HEK293 (cell line): ENCODE measurements around the gene PALM2AKAP2.

Source experiments
- CTCF ChIA-PET: fragments of 350-600 bp; formaldehyde crosslinking; extraction: SDS; loops from one replicate; lab custom pipeline; 2021; ENCODE audit warnings: antibody characterized with exemption; lab: Yijun Ruan, JAX
- POLR2A ChIA-PET: fragments of 300-600 bp; formaldehyde crosslinking; extraction: SDS; loops from one replicate; lab custom pipeline; 2020; ENCODE audit warnings: antibody characterized with exemption, inconsistent platforms; lab: Yijun Ruan, JAX
- H3K27ac ChIP-seq: fragments of 200-500 bp; sonication (Bioruptor generic); 2 replicates; pipeline ENCODE4 v1.5.1; 2014; ENCODE audit warnings: low read depth, low read length, control low read depth, inconsistent platforms; ENCODE audit errors: extremely low read depth
- H3K36me3 ChIP-seq, 2 experiments: fragments of 200-500 bp in 1 of 2; sonication (Bioruptor generic) in 1 of 2; 1 replicate in 1 of 2; 2 replicates in 1 of 2; pipeline ENCODE4 v1.5.1; 2014 to 2017; ENCODE audit warnings: inconsistent platforms in 2 of 2, low read length in 2 of 2; ENCODE audit not compliant: control insufficient read depth in 2 of 2, insufficient read depth in 1 of 2
- H3K4me1 ChIP-seq: fragments of 200-500 bp; sonication (Bioruptor generic); 2 replicates; pipeline ENCODE4 v1.5.1; 2014; ENCODE audit warnings: mild to moderate bottlenecking, low read length, inconsistent platforms; ENCODE audit not compliant: control insufficient read depth, insufficient read depth
- H3K4me3 ChIP-seq: 2 replicates; pipeline ENCODE4 v1.5.1; 2011; ENCODE audit warnings: low read depth, mild to moderate bottlenecking, control low read depth, low read length, moderate library complexity
- H3K9me3 ChIP-seq: fragments of 200-500 bp; sonication (Bioruptor generic); 2 replicates; pipeline ENCODE4 v1.5.1; 2014; ENCODE audit warnings: low read depth, low read length, inconsistent platforms; ENCODE audit not compliant: control insufficient read depth, insufficient read depth
- BCL11B ChIP-seq: fragments of 450-650 bp; formaldehyde crosslinking; IDR thresholded peaks from 2 replicates; pipeline ENCODE4 v1.5.1; 2016; ENCODE audit warnings: low read depth, missing biosample characterization, missing genetic modification characterization
- ELK4 ChIP-seq: IDR thresholded peaks from 2 replicates; pipeline ENCODE4 v1.6.1; 2011; ENCODE audit warnings: mild to moderate bottlenecking, low read depth, low read length, borderline replicate concordance
- GFI1B ChIP-seq: fragments of 450-650 bp; formaldehyde crosslinking; IDR thresholded peaks from 2 replicates; pipeline ENCODE4 v1.5.1; 2016; ENCODE audit warnings: missing biosample characterization, missing genetic modification characterization
- GLIS2 ChIP-seq: fragments of 450-650 bp; formaldehyde crosslinking; IDR thresholded peaks from 2 replicates; pipeline ENCODE4 v1.5.1; 2016; ENCODE audit warnings: missing biosample characterization, missing genetic modification characterization
- KLF7 ChIP-seq: fragments of 450-650 bp; formaldehyde crosslinking; IDR thresholded peaks from 2 replicates; pipeline ENCODE4 v1.5.1; 2016; ENCODE audit warnings: missing biosample characterization, missing genetic modification characterization, borderline replicate concordance
- TCF7L2 ChIP-seq: IDR thresholded peaks from 2 replicates; pipeline ENCODE4 v1.6.1; 2011; ENCODE audit warnings: low read depth, mild to moderate bottlenecking, inconsistent platforms, low read length, moderate library complexity, borderline replicate concordance
- ZBTB20 ChIP-seq: fragments of 450-650 bp; formaldehyde crosslinking; IDR thresholded peaks from 2 replicates; pipeline ENCODE4 v1.5.1; 2016; ENCODE audit warnings: missing biosample characterization, missing genetic modification characterization
- ZBTB7A ChIP-seq: fragments of 450-650 bp; formaldehyde crosslinking; IDR thresholded peaks from 2 replicates; pipeline ENCODE4 v1.5.1; 2016; ENCODE audit warnings: low read depth, missing biosample characterization, missing genetic modification characterization
- ZNF114 ChIP-seq: fragments of 450-650 bp; formaldehyde crosslinking; IDR thresholded peaks from 2 replicates; pipeline ENCODE4 v1.5.0; 2017; ENCODE audit warnings: missing biosample characterization, missing genetic modification characterization
- ZNF138 ChIP-seq: fragments of 450-650 bp; formaldehyde crosslinking; IDR thresholded peaks from 2 replicates; pipeline ENCODE4 v1.5.1; 2016; ENCODE audit warnings: missing biosample characterization, missing genetic modification characterization, borderline replicate concordance
- ZNF2 ChIP-seq: fragments of 450-650 bp; formaldehyde crosslinking; IDR thresholded peaks from 2 replicates; pipeline ENCODE4 v1.5.1; 2016; ENCODE audit warnings: missing biosample characterization, missing genetic modification characterization
- ZNF202 ChIP-seq: fragments of 450-650 bp; formaldehyde crosslinking; IDR thresholded peaks from 2 replicates; pipeline ENCODE4 v1.5.1; 2016; ENCODE audit warnings: missing biosample characterization, missing genetic modification characterization, borderline replicate concordance
- ZNF311 ChIP-seq: fragments of 450-650 bp; formaldehyde crosslinking; IDR thresholded peaks from 2 replicates; pipeline ENCODE4 v1.5.1; 2017; ENCODE audit warnings: missing biosample characterization, missing genetic modification characterization, borderline replicate concordance
- ZNF335 ChIP-seq: fragments of 450-650 bp; formaldehyde crosslinking; conservative IDR thresholded peaks from 2 replicates; pipeline ENCODE4 v1.5.1; 2016; ENCODE audit warnings: missing biosample characterization, missing genetic modification characterization
- ZNF350 ChIP-seq: fragments of 450-650 bp; formaldehyde crosslinking; IDR thresholded peaks from 2 replicates; pipeline ENCODE4 v1.5.0; 2017; ENCODE audit warnings: missing biosample characterization, mild to moderate bottlenecking, missing genetic modification characterization
- ZNF366 ChIP-seq: fragments of 450-650 bp; formaldehyde crosslinking; conservative IDR thresholded peaks from 2 replicates; pipeline ENCODE4 v1.5.1; 2016; ENCODE audit warnings: missing biosample characterization, missing genetic modification characterization
- ZNF473 ChIP-seq: fragments of 450-650 bp; formaldehyde crosslinking; IDR thresholded peaks from 2 replicates; pipeline ENCODE4 v1.5.1; 2017; ENCODE audit warnings: missing biosample characterization, missing genetic modification characterization
- ZNF518A ChIP-seq: fragments of 450-650 bp; formaldehyde crosslinking; conservative IDR thresholded peaks from 2 replicates; pipeline ENCODE4 v1.5.1; 2016; ENCODE audit warnings: low read depth, missing biosample characterization, missing genetic modification characterization
- ZNF521 ChIP-seq: fragments of 450-650 bp; formaldehyde crosslinking; IDR thresholded peaks from 2 replicates; pipeline ENCODE4 v1.5.1; 2017; ENCODE audit warnings: missing biosample characterization, mild to moderate bottlenecking, missing genetic modification characterization
- ZNF555 ChIP-seq: fragments of 450-650 bp; formaldehyde crosslinking; conservative IDR thresholded peaks from 2 replicates; pipeline ENCODE4 v1.5.1; 2017; ENCODE audit warnings: missing biosample characterization, mild to moderate bottlenecking, missing genetic modification characterization, inconsistent platforms
- ZNF600 ChIP-seq: fragments of 450-650 bp; formaldehyde crosslinking; IDR thresholded peaks from 2 replicates; pipeline ENCODE4 v1.5.1; 2016; ENCODE audit warnings: missing biosample characterization, missing genetic modification characterization
- ZNF623 ChIP-seq: fragments of 450-650 bp; formaldehyde crosslinking; IDR thresholded peaks from 2 replicates; pipeline ENCODE4 v1.5.1; 2016; ENCODE audit warnings: missing biosample characterization, missing genetic modification characterization
- ZNF624 ChIP-seq: fragments of 450-650 bp; formaldehyde crosslinking; IDR thresholded peaks from 2 replicates; pipeline ENCODE4 v1.5.1; 2017; ENCODE audit warnings: missing biosample characterization, missing genetic modification characterization
- ZNF658 ChIP-seq: fragments of 450-650 bp; formaldehyde crosslinking; IDR thresholded peaks from 2 replicates; pipeline ENCODE4; 2016; ENCODE audit warnings: missing biosample characterization, missing genetic modification characterization
- ZNF747 ChIP-seq: fragments of 450-650 bp; formaldehyde crosslinking; IDR thresholded peaks from 2 replicates; pipeline ENCODE4 v1.5.1; 2016; ENCODE audit warnings: missing biosample characterization, missing genetic modification characterization
- ZNF777 ChIP-seq: fragments of 450-650 bp; formaldehyde crosslinking; IDR thresholded peaks from 2 replicates; pipeline ENCODE4 v1.5.1; 2017; ENCODE audit warnings: missing biosample characterization, missing genetic modification characterization, borderline replicate concordance
- ZNF785 ChIP-seq: fragments of 450-650 bp; formaldehyde crosslinking; IDR thresholded peaks from 2 replicates; pipeline ENCODE4 v1.5.1; 2016; ENCODE audit warnings: missing biosample characterization, missing genetic modification characterization
- ZNF837 ChIP-seq: fragments of 450-650 bp; formaldehyde crosslinking; IDR thresholded peaks from 2 replicates; pipeline ENCODE4 v1.5.1; 2016; ENCODE audit warnings: missing biosample characterization, missing genetic modification characterization
- ZSCAN16 ChIP-seq: fragments of 450-650 bp; formaldehyde crosslinking; IDR thresholded peaks from 2 replicates; pipeline ENCODE4 v1.5.1; 2016; ENCODE audit warnings: missing biosample characterization, missing genetic modification characterization

PALM2AKAP2 gene

GRCh38 chr9:109776391-109776790, 3.6 kb upstream of the PALM2AKAP2 start:
- Histone ChIP-seq H3K36me3 (no peaks in the 10 kb centered on the region), H3K27ac (no peak overlapping the region), H3K4me3 (no peak overlapping the region), H3K9me3 (no peaks in the 10 kb centered on the region), H3K4me1 (peaks cover 2% of the 10 kb centered on the region; the same call in 1 of the 2 replicates)
- ChIA-PET POLR2A (no interaction called here), CTCF (interaction anchor here (0.6 to 1.9 kb wide), 2 partner anchors 8 to 41 kb away, joined by 3 to 6 read pairs; no protein-coding TSS in a partner anchor)
- TF ChIP-seq ZNF114 (tag by site-specific recombination) (no peak), ZBTB7A (tag by site-specific recombination) (no peak), TCF7L2 (no peak), ZNF658 (tag by site-specific recombination) (no peak), ZNF335 (no peak)

- Histone ChIP-seq H3K9me3 (no peaks in the 10 kb centered on the region), H3K36me3 (no peaks in the 10 kb centered on the region), H3K4me1 (no peaks in the 10 kb centered on the region; the same call in 1 of the 2 replicates), H3K4me3 (peak overlapping the region; percentile 68), H3K27ac (peak overlapping the region; percentile 76; the same call in 1 of the 2 replicates)
- ChIA-PET CTCF (interaction anchor here (0.6 to 2.3 kb wide), 7 partner anchors 10 to 322 kb away, joined by 3 to 15 read pairs (median 4); no protein-coding TSS in a partner anchor), POLR2A (interaction anchor here (2.1 to 2.3 kb wide), 2 partner anchors 9 to 36 kb away, joined by 7 to 8 read pairs; no protein-coding TSS in a partner anchor)
- TF ChIP-seq ZNF473 (tag by site-specific recombination) (no peak), KLF7 (tag by site-specific recombination) (no peak), ELK4 (no peak), ZNF521 (tag by site-specific recombination) (no peak), BCL11B (tag by site-specific recombination) (no peak), ZNF624 (tag by site-specific recombination) (no peak), TCF7L2 (no peak), ZNF138 (tag by site-specific recombination) (no peak), ZNF555 (no peak), GFI1B (no peak), ZBTB20 (tag by site-specific recombination) (peak; percentile 82), ZNF777 (tag by site-specific recombination) (no peak), ZNF747 (no peak), ZNF623 (tag by site-specific recombination) (no peak), ZNF350 (no peak), GLIS2 (peak; percentile 72), ZNF366 (no peak), ZSCAN16 (tag by site-specific recombination) (no peak), ZNF311 (tag by site-specific recombination) (no peak), ZNF202 (tag by site-specific recombination) (no peak), ZNF518A (no peak), ZNF600 (tag by site-specific recombination) (no peak), ZNF785 (tag by site-specific recombination) (no peak), ZNF2 (tag by site-specific recombination) (no peak), ZNF837 (tag by site-specific recombination) (no peak)
Measured at GRCh38 chr9:109780453-109781033, 545 bp downstream of the PALM2AKAP2 start.
